ENCODE data around the gene HSPB9.

Gene HSPB9

DNA sequence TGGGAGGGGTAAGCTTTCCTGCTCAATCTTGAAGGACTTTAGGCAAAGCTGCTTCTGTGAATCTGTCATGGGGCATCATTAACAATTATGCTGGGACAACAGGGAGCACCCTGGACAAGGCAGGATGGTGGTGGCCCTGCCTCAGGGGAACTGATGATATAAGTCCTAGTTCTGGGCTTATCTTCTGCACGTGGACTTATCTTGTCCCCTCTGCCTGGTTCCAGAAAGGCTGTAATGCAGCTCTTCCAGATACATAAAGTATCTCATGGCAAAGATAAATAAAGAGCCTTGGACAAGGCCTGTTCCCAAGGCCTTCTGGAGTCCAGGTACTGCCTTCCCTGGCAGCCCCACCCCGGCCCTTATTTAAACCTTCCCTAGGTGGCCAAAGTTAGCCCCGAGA is 18.3 kb upstream of the HSPB9 start:
- TF ChIP-seq, protein P1, sequence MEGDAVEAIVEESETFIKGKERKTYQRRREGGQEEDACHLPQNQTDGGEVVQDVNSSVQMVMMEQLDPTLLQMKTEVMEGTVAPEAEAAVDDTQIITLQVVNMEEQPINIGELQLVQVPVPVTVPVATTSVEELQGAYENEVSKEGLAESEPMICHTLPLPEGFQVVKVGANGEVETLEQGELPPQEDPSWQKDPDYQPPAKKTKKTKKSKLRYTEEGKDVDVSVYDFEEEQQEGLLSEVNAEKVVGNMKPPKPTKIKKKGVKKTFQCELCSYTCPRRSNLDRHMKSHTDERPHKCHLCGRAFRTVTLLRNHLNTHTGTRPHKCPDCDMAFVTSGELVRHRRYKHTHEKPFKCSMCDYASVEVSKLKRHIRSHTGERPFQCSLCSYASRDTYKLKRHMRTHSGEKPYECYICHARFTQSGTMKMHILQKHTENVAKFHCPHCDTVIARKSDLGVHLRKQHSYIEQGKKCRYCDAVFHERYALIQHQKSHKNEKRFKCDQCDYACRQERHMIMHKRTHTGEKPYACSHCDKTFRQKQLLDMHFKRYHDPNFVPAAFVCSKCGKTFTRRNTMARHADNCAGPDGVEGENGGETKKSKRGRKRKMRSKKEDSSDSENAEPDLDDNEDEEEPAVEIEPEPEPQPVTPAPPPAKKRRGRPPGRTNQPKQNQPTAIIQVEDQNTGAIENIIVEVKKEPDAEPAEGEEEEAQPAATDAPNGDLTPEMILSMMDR (IDR thresholded peaks at IDR 0.05; ENCODE audit: low read depth, low read length) = no peak
- DNase-seq (ENCODE audit: extremely low read depth, low read depth) = no peak

DNA sequence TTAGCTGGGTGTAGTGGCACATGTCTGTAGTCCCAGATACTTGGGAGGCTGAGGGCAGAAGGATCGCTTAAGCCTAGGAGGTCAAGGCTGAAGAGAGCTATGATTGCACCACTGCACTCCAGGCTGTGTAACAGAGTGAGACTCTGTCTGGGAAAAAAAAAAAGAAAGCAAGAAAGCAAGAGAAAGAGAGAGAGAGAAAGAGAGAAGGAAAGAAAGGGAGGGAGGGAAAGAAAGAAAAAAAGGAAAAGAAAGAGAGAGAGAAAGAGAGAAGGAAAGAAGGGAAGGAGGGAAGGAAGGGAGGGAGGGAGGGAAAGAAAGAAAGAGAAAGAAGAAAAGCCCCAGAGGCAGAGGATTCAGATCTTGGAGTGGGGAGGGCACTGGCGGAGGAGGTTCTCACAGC is 16.6 kb upstream of the HSPB9 start:
- DNase-seq (ENCODE audit: extremely low read depth, low read depth) = no peak
- TF ChIP-seq, protein P1 (IDR thresholded peaks at IDR 0.05; ENCODE audit: low read depth, low read length) = no peak

DNA sequence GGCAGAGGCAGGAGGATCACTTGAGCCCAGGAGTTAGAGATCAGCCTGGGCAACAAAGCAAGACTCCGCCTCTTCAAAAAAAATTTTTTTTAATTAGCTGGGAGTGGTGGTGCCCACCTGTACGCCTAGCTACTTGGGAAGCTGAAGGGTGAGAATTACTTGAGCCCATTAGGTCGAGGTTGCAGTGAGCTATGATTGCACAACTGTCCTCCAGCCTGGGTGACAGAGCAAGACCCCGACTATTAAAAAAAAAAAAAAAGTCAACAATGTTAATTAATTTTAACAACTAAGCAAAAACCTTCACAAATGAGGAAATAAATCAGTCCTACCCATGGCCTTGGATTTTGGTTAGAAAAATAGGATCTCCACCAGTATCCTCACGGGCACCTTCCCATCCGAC is 15.5 kb upstream of the HSPB9 start:
- DNase-seq (ENCODE audit: extremely low read depth, low read depth) = no peak
- TF ChIP-seq, protein P1 (IDR thresholded peaks at IDR 0.05; ENCODE audit: low read depth, low read length) = no peak

DNA sequence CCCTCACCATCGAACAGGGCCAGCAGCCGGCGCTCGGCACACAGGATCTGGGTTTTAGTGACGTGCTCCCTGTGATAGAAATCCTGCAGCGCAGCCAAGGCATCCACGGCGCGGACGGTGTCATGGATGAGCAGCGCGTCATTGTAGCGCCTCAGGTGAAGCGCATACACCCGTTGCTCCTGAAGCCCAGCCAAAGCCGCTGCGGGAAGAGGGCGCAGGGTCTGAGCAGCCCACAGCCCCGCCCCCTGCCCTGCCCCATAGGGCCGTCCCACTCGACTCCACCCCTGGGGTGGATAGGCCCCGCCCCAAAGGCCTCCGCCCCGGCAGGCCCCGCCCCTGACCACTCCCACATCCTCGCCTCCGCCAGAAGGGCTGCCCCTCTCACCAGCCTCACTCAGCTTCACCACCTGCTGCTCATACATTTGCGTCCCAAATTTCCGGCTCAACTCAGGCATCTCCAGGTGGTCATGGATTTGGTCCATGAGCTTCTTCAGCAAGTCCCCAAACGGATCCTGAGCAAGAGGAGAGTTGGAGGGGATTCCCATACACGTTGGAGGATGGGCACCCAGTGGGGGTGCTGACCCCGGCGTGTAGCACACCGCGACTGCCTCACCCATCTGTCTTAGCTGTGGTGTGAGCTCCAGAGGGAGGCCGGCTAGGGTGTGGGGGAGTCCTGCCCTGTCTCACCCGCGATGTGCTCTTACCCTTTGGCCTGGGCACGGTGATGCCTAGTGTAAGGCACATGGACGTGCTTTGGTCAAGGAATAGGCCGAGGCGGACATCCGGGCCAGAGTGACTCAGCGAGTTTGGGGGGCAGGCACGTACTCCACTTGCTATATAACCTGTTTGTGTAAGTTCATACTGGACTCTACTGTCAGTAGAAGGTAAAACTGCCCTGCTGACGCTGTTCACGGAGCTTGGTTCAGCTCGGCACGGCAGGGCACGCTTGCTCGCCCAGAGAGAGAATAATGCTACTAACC is 14.7 kb upstream of the HSPB9 start:
- DNase-seq (ENCODE audit: extremely low read depth, low read depth) = no peak

DNA sequence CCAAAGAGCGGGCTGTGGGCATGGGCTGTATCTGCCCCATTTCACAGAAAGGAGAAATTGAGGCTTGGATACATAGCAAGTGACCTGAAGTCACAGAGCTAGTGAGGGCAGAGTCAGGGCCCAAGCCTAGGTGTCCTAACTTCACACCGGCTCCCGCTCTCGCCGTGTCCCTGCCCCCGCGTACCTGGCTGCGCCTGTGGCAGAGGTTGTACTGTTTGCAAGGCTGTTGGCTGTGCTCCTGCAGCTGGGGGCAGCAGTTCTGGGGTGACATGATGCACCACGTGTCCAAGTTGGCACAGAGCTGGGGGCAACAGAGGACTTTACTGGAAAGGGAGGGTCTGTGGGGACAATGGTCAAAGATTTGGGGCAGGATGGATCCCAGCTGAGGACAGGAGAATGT is 13.5 kb upstream of the HSPB9 start:
- TF ChIP-seq, protein P1 (IDR thresholded peaks at IDR 0.05; ENCODE audit: low read depth, low read length) = no peak
- DNase-seq (ENCODE audit: extremely low read depth, low read depth) = no peak

More for the DNA sequence above, 14.7 kb upstream of the HSPB9 start:
- TF ChIP-seq, protein P1 (IDR thresholded peaks at IDR 0.05; ENCODE audit: low read depth, low read length) = no peak

DNA sequence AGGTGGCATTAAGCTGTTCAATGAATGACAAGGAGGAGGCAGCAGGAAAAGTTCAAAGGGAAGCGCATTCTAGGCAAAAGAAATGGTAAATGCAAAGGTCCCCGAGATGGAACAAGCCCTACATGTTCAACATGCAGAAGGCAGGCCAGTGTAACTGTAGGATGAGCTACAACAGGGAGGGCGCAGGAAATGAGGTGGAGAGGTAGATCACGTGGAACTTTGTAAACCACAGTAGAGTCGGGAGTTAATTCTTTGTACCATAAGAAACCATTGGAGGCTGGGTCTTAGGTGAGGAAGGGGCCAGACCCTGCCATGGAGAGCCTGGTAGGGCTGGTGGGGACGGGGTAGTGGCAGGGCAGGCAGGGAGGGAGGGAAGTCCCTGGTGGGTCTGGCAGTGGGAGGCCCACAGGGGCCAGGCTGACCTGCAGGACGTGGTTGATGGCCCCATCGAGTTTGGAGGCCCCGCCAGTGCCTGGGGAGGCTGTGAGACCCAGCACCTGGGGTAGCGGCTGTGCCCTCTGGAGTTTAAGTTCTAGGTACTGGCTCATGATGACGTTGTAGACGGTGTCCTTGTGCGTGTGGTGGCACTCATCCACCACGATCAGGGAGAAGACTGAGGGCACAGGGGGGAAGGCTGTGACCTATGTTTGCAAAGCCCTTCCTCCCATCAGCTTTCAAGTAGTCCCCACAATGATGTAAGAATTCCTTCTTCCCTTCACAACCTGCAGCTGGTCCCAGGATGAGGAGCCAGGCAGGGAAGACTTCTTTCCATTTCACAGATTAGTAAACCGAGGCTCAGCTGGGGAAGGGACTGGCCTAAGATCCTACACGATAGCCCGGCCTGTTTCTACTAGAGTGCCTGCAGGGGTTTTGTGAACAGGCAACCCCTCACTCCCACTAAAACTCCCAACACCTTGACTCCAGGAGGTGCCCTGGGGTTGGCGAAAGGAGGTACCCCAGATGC is 12.0 kb upstream of the HSPB9 start:
- TF ChIP-seq, protein P1 (IDR thresholded peaks at IDR 0.05; ENCODE audit: low read depth, low read length) = no peak
- no peak for DNase-seq (ENCODE audit: extremely low read depth, low read depth)

Measured in AG09319 (cell line).